IMR-90 (cell line): ENCODE data around the gene SCGB1D1. TPM values are rescaled to one million over a fixed set of nuclear protein-coding genes. Genes with fewer than 3 reads are reported as not detected.

Experiments used
- ATAC-seq: fragments of 200-7000 bp; cut with Tn5 transposase; 2 replicates; pipeline ENCODE4 v1.9.1; 2020; ENCODE audit warnings: low read depth, mild to moderate bottlenecking, moderate library complexity
- BruUV-seq: library from RNA; stranded (reverse); fragments of 400-500 nt; replicated peaks from 2 replicates; lab custom pipeline; 2021; lab: Mats Ljungman, UMichigan
- CTCF ChIA-PET: fragments of 300-600 bp; formaldehyde crosslinking; extraction: SDS; loops from one replicate; lab custom pipeline; 2021; ENCODE audit warnings: antibody characterized with exemption; lab: Yijun Ruan, JAX
- POLR2A ChIA-PET: fragments of 300-600 bp; sonication (Branson Sonifier 250); formaldehyde crosslinking; loops from one replicate; lab custom pipeline; 2022; ENCODE audit warnings: antibody characterized with exemption; ENCODE audit not compliant: unreplicated experiment; lab: Charles Lee
- DNase-seq: peaks from one replicate; pipeline ENCODE4 v3.0.0; 2013
- H2AFZ ChIP-seq: replicated peaks from 2 replicates; pipeline ENCODE3; 2013; ENCODE audit warnings: low read length, mild to moderate bottlenecking; ENCODE audit not compliant: poor library complexity
- H2AK5ac ChIP-seq: 2 replicates; pipeline ENCODE4 v1.6.1; 2013; ENCODE audit warnings: low read depth, low read length, inconsistent platforms
- H2AK9ac ChIP-seq: replicated peaks from 2 replicates; pipeline ENCODE3; 2013; ENCODE audit warnings: mild to moderate bottlenecking, low read depth, low read length, moderate library complexity; ENCODE audit not compliant: poor library complexity
- H2BK120ac ChIP-seq: 2 replicates; pipeline ENCODE4 v1.6.1; 2013; ENCODE audit warnings: low read depth, low read length, inconsistent platforms
- H2BK15ac ChIP-seq: 3 replicates; pipeline ENCODE4 v1.6.1; 2013; ENCODE audit warnings: low read depth, low read length, inconsistent platforms
- H2BK20ac ChIP-seq: 2 replicates; pipeline ENCODE4 v1.6.1; 2013; ENCODE audit warnings: low read depth, mild to moderate bottlenecking, inconsistent platforms, low read length, moderate library complexity
- H2BK5ac ChIP-seq: 2 replicates; pipeline ENCODE4 v1.6.1; 2013; ENCODE audit warnings: mild to moderate bottlenecking, low read depth, low read length, inconsistent platforms; ENCODE audit not compliant: poor library complexity, severe bottlenecking
- H3K14ac ChIP-seq: replicated peaks from 2 replicates; pipeline ENCODE4 v1.6.1; 2013; ENCODE audit warnings: low read depth, low read length, inconsistent platforms
- H3K18ac ChIP-seq: 2 replicates; pipeline ENCODE4 v1.6.1; 2013; ENCODE audit warnings: low read depth, low read length, control low read depth
- H3K23ac ChIP-seq: 2 replicates; pipeline ENCODE4 v1.6.1; 2013; ENCODE audit warnings: low read depth, low read length, inconsistent platforms
- H3K27ac ChIP-seq: 2 replicates; pipeline ENCODE4 v1.5.1; 2013; ENCODE audit warnings: mild to moderate bottlenecking, control low read depth, low read length; ENCODE audit not compliant: insufficient read depth
- H3K27me3 ChIP-seq: 2 replicates; pipeline ENCODE4 v1.6.1; 2013; ENCODE audit warnings: low read length; ENCODE audit not compliant: control insufficient read depth, insufficient read depth
- H3K36me3 ChIP-seq: 2 replicates; pipeline ENCODE4 v1.6.1; 2013; ENCODE audit warnings: low read length, mixed read lengths; ENCODE audit not compliant: control insufficient read depth, insufficient read depth
- H3K4ac ChIP-seq: 2 replicates; pipeline ENCODE4 v1.6.1; 2013; ENCODE audit warnings: low read depth, low read length, inconsistent platforms
- H3K4me1 ChIP-seq: 2 replicates; pipeline ENCODE4 v1.6.1; 2013; ENCODE audit warnings: low read length, mixed read lengths; ENCODE audit not compliant: control insufficient read depth, insufficient read depth
- H3K4me2 ChIP-seq: 2 replicates; pipeline ENCODE4 v1.6.1; 2013; ENCODE audit warnings: low read depth, mild to moderate bottlenecking, control low read depth, low read length, moderate library complexity
- H3K4me3 ChIP-seq: 2 replicates; pipeline ENCODE4 v1.5.1; 2013; ENCODE audit warnings: low read depth, mild to moderate bottlenecking, control low read depth, low read length, moderate library complexity; ENCODE audit not compliant: insufficient read depth
- H3K56ac ChIP-seq: 2 replicates; pipeline ENCODE4 v1.6.1; 2013; ENCODE audit warnings: low read length, inconsistent platforms; ENCODE audit not compliant: insufficient read depth; ENCODE audit errors: extremely low read depth
- H3K79me1 ChIP-seq, 2 experiments: 2 replicates each; pipeline ENCODE4 v1.6.1; 2013; ENCODE audit warnings: low read length in 2 of 2, inconsistent platforms in 1 of 2, low read depth in 1 of 2
- H3K9ac ChIP-seq: 2 replicates; pipeline ENCODE4 v1.6.1; 2013; ENCODE audit warnings: low read depth, low read length, control low read depth
- H3K9me1 ChIP-seq: 2 replicates; pipeline ENCODE4 v1.6.1; 2013; ENCODE audit warnings: low read length, inconsistent platforms; ENCODE audit not compliant: insufficient read depth
- H3K9me3 ChIP-seq: 2 replicates; pipeline ENCODE4 v1.6.1; 2013; ENCODE audit warnings: low read length; ENCODE audit not compliant: control insufficient read depth, insufficient read depth
- H4K20me1 ChIP-seq: 2 replicates; pipeline ENCODE4 v1.6.1; 2013; ENCODE audit warnings: low read length, inconsistent platforms; ENCODE audit not compliant: insufficient read depth
- H4K5ac ChIP-seq: 2 replicates; pipeline ENCODE4 v1.6.1; 2013; ENCODE audit warnings: mild to moderate bottlenecking, low read depth, low read length, control low read depth
- H4K8ac ChIP-seq, 2 experiments: 2 replicates each; pipeline ENCODE4 v1.6.1; 2013; ENCODE audit warnings: low read depth in 2 of 2, low read length in 2 of 2, control low read depth in 1 of 2, inconsistent platforms in 1 of 2
- H4K91ac ChIP-seq: 2 replicates; pipeline ENCODE4 v1.6.1; 2013; ENCODE audit warnings: low read depth, low read length, inconsistent platforms; ENCODE audit not compliant: insufficient read depth
- CHD1 ChIP-seq: IDR thresholded peaks from 2 replicates; pipeline ENCODE4 v1.6.1; 2012; ENCODE audit warnings: low read depth, low read length, improper control_type of control experiment
- FOS ChIP-seq: fragments of 150-350 bp; IDR thresholded peaks from 2 replicates; pipeline ENCODE4 v1.6.1; 2016; ENCODE audit warnings: low read depth, low read length
- MAFK ChIP-seq: IDR thresholded peaks from 2 replicates; pipeline ENCODE4 v1.6.1; 2012; ENCODE audit warnings: low read depth, low read length, improper control_type of control experiment
- MXI1 ChIP-seq: IDR thresholded peaks from 2 replicates; pipeline ENCODE4 v1.6.1; 2012; ENCODE audit warnings: low read depth, mild to moderate bottlenecking, low read length, moderate library complexity, borderline replicate concordance
- NFE2L2 ChIP-seq: fragments of 150-350 bp; IDR thresholded peaks from 2 replicates; pipeline ENCODE4 v1.6.1; 2016; ENCODE audit warnings: low read depth, mild to moderate bottlenecking, low read length
- POLR2A ChIP-seq: IDR thresholded peaks from 2 replicates; pipeline ENCODE4 v1.6.1; 2012; ENCODE audit warnings: mild to moderate bottlenecking, low read depth, low read length
- RAD21 ChIP-seq: IDR thresholded peaks from 2 replicates; pipeline ENCODE4 v1.6.1; 2012; ENCODE audit warnings: low read length, improper control_type of control experiment
- RCOR1 ChIP-seq: IDR thresholded peaks from 2 replicates; pipeline ENCODE4 v1.6.1; 2012; ENCODE audit warnings: mild to moderate bottlenecking, low read length, improper control_type of control experiment; ENCODE audit not compliant: insufficient replicate concordance
- RFX5 ChIP-seq: IDR thresholded peaks from 2 replicates; pipeline ENCODE4 v1.8.0; 2012; ENCODE audit warnings: low read depth, mild to moderate bottlenecking, low read length, moderate library complexity
- SMC3 ChIP-seq: fragments of 150-350 bp; IDR thresholded peaks from 2 replicates; pipeline ENCODE4 v1.6.1; 2016; ENCODE audit warnings: low read depth, mild to moderate bottlenecking, antibody characterized with exemption, low read length, moderate library complexity
- USF2 ChIP-seq: fragments of 150-350 bp; IDR thresholded peaks from 2 replicates; pipeline ENCODE4 v1.6.1; 2017; ENCODE audit warnings: mild to moderate bottlenecking, antibody characterized with exemption, low read length, low read depth
- WGBS, 2 experiments: methylation state at CpG; one replicate each; pipeline versions ENCODE4 v1.1.5 to v1.1.7; 2013; ENCODE audit warnings: missing lambda C conversion rate in 2 of 2; ENCODE audit not compliant: insufficient read length in 1 of 2; ENCODE audit errors: extremely low coverage in 2 of 2; 5-methylcytosine and 5-hydroxymethylcytosine counted together
- dilution Hi-C: fragments of 300-500 bp; cut with HindIII; formaldehyde crosslinking; loops from one replicate; pipeline ENCODE4 v1.14.3; 2018; ENCODE audit warnings: low sequenced_read_pairs; ENCODE audit not compliant: unreplicated experiment
- in situ Hi-C: fragments of 300-500 bp; cut with MboI; formaldehyde crosslinking; loops from 3 replicates; pipeline ENCODE4 v1.14.3; 2019; ENCODE audit warnings: low sequenced_read_pairs, inconsistent platforms, mixed read lengths
- intact Hi-C: fragments of 100-400 bp; cut with micrococcal nuclease; formaldehyde crosslinking; loops from 2 replicates; pipeline ENCODE4 v1.10.0; 2022
- polyA plus RNA-seq, 3 experiments: library from polyadenylated mRNA; depleted of rRNA; stranded (reverse); fragments of >200 nt; gene quantifications; 2 replicates each; pipeline ENCODE4 v1.2.3, GENCODE V29; 2012; ENCODE audit warnings: low replicate concordance in 1 of 3
- total RNA-seq: library from RNA; depleted of rRNA; stranded (reverse); fragments of >200 nt; gene quantifications from 2 replicates; pipeline ENCODE4 v1.2.3, GENCODE V29; 2012

Gene SCGB1D1
- total and polyA plus RNA-seq, 2 of the 4 experiments (the other 2 are of a cell fraction) = not detected

GRCh38 chr11:62169935-62170334 lies 20.1 kb upstream of the SCGB1D1 start:
- POLR2A ChIA-PET = no interaction called here

More at GRCh38 chr11:62169935-62170334, 20.1 kb upstream of the SCGB1D1 start:
- H3K27me3 ChIP-seq = peaks cover 28% of the 10 kb centered on the region
- BruUV-seq = no TSS peak
- H3K23ac ChIP-seq = no peak overlapping the region
- no peak for DNase-seq
- CTCF ChIA-PET = no interaction called here
- no peak overlapping the region for H3K27ac ChIP-seq
- H3K9ac ChIP-seq = no peak overlapping the region
- no peak overlapping the region for H2AFZ ChIP-seq
- no peak overlapping the region for H2AK5ac ChIP-seq
- in situ Hi-C loops = loop anchor here (10.0 kb wide), 2 partner anchors 55 to 145 kb away; no protein-coding TSS in a partner anchor
- no peak overlapping the region for H3K18ac ChIP-seq
- no peak overlapping the region for H3K4me3 ChIP-seq
- no peaks in the 10 kb centered on the region for H3K9me3 ChIP-seq
- no peak overlapping the region for H3K4ac ChIP-seq
- H2BK15ac ChIP-seq = no peak overlapping the region
- H3K4me2 ChIP-seq = no peak overlapping the region
- H3K4me1 ChIP-seq = no peaks in the 10 kb centered on the region
- H2BK120ac ChIP-seq = no peak overlapping the region
- ATAC-seq = no peak
- no peak overlapping the region for H2BK5ac ChIP-seq
- no peak overlapping the region for H3K14ac ChIP-seq
- H2BK20ac ChIP-seq = no peak overlapping the region
- intact Hi-C loops = no loop called here
- H3K79me1 ChIP-seq = no peaks in the 10 kb centered on the region
- no peak overlapping the region for H4K8ac ChIP-seq
- no peaks in the 10 kb centered on the region; the same call in 1 of the 2 replicates for H3K9me1 ChIP-seq
- no peak overlapping the region for H3K56ac ChIP-seq
- H4K20me1 ChIP-seq = no peaks in the 10 kb centered on the region
- dilution Hi-C loops = no loop called here
- TF ChIP-seq RCOR1 (no peak), RFX5 (no peak), RAD21 (no peak), MAFK (no peak), POLR2A (no peak), NFE2L2 (no peak), SMC3 (no peak), MXI1 (no peak), CHD1 (no peak), USF2 (no peak), FOS (no peak)
- no CpG with 5 or more reads among the region's 1 CpG for WGBS, 2 experiments
- H3K36me3 ChIP-seq = no peaks in the 10 kb centered on the region
- H4K91ac ChIP-seq = no peak overlapping the region
- H2AK9ac ChIP-seq = no peak overlapping the region
- no peak overlapping the region for H4K5ac ChIP-seq
